Peyer's patch (tissue), 4 donors: ENCODE measurements around the gene NGB. TPM values are rescaled to one million over a fixed set of nuclear protein-coding genes. Genes with fewer than 3 reads are reported as not detected.

Experiments used
- DNase-seq, 3 donors: peaks; one replicate each; pipeline ENCODE4 v3.0.0-alpha.2; 2017 to 2019
- H3K27ac ChIP-seq, 4 donors: fragments of 200-600 bp; sonication (generic); one replicate each; pipeline ENCODE4 v1.5.1; 2016 to 2019
- H3K27me3 ChIP-seq, 2 donors: fragments of 200-600 bp; sonication (generic); one replicate each; pipeline ENCODE4 v1.5.1; 2019
- H3K36me3 ChIP-seq, 3 donors: fragments of 200-600 bp; sonication (generic); one replicate each; pipeline ENCODE4 v1.5.1; 2016 to 2019
- H3K4me1 ChIP-seq, 4 donors: fragments of 200-600 bp; sonication (generic); one replicate each; pipeline ENCODE4 v1.5.1; 2016 to 2019
- H3K4me3 ChIP-seq, 4 donors: fragments of 200-600 bp; sonication (generic); 1 replicate in 3 of 4; 2 replicates in 1 of 4; pipeline ENCODE4 v1.5.1; 2016 to 2019; ENCODE audit warnings: mild to moderate bottlenecking in 1 of 4
- H3K9me3 ChIP-seq, 4 donors: fragments of 200-600 bp; sonication (generic); one replicate each; pipeline ENCODE4 v1.5.1; 2016 to 2019; ENCODE audit warnings: mild to moderate bottlenecking in 1 of 4
- CTCF ChIP-seq, 6 experiments: fragments of 450-650 bp in 4 of 6; fragments of 200-600 bp in 2 of 6; sonication (generic) in 1 of 6; IDR thresholded peaks; one replicate each; pipeline ENCODE4 v1.5.1; 2017 to 2019; ENCODE audit warnings: antibody characterized with exemption in 6 of 6, mild to moderate bottlenecking in 3 of 6, moderate library complexity in 1 of 6
- POLR2A ChIP-seq, 2 donors: fragments of 450-650 bp; IDR thresholded peaks; one replicate each; pipeline ENCODE4 v1.5.1; 2017; ENCODE audit warnings: antibody characterized with exemption in 2 of 2, mild to moderate bottlenecking in 2 of 2, moderate library complexity in 2 of 2
- total RNA-seq, 4 donors: library from RNA; depleted of rRNA; stranded (reverse); fragments of >200 nt; gene quantifications; one replicate each; pipeline ENCODE4 v1.1.0, GENCODE V29; 2016

The NGB gene
- total RNA-seq, 4 donors from 2014 or later: not detected

GRCh38 chr14:77316872-77317301 lies 45.9 kb upstream of the NGB start:
- Histone ChIP-seq H3K27ac (peak overlapping the region in 1 of 4 donors; percentile 53), H3K4me3 (no peak overlapping the region), H3K4me1 (peaks cover 0 to 42% (median 0%) of the 10 kb centered on the region in 4 donors), H3K9me3 (no peaks in the 10 kb centered on the region), H3K27me3 (no peaks in the 10 kb centered on the region), H3K36me3 (no peaks in the 10 kb centered on the region)
- DNase-seq: no peak
- TF ChIP-seq CTCF (IDR thresholded peaks at IDR 0.05): no peak
- TF ChIP-seq POLR2A (IDR thresholded peaks at IDR 0.05): no peak

DNA sequence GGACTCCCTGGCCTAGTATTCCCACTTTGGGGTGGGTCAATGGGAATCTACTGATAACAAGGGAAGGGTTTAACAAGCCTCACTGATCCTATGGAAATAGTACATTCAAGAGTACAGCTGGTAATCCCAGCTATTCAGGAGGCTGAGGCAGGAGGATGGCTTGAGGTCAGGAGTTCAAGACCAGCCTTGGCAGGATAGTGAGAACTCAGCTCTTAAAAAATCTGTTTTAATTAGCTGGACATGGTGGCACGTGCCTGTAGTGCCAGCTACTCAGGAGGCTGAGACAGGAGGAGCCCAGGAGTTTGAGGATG lies 45.1 kb upstream of the NGB start:
- DNase-seq: no peak
- Histone ChIP-seq H3K27ac (peak overlapping the region in 1 of 4 donors; percentile 8), H3K9me3 (no peaks in the 10 kb centered on the region), H3K27me3 (no peaks in the 10 kb centered on the region), H3K4me1 (peaks cover 0 to 41% (median 0%) of the 10 kb centered on the region in 4 donors), H3K4me3 (no peak overlapping the region), H3K36me3 (no peaks in the 10 kb centered on the region)
- TF ChIP-seq CTCF (IDR thresholded peaks at IDR 0.05): no peak
- TF ChIP-seq POLR2A (IDR thresholded peaks at IDR 0.05): no peak

DNA sequence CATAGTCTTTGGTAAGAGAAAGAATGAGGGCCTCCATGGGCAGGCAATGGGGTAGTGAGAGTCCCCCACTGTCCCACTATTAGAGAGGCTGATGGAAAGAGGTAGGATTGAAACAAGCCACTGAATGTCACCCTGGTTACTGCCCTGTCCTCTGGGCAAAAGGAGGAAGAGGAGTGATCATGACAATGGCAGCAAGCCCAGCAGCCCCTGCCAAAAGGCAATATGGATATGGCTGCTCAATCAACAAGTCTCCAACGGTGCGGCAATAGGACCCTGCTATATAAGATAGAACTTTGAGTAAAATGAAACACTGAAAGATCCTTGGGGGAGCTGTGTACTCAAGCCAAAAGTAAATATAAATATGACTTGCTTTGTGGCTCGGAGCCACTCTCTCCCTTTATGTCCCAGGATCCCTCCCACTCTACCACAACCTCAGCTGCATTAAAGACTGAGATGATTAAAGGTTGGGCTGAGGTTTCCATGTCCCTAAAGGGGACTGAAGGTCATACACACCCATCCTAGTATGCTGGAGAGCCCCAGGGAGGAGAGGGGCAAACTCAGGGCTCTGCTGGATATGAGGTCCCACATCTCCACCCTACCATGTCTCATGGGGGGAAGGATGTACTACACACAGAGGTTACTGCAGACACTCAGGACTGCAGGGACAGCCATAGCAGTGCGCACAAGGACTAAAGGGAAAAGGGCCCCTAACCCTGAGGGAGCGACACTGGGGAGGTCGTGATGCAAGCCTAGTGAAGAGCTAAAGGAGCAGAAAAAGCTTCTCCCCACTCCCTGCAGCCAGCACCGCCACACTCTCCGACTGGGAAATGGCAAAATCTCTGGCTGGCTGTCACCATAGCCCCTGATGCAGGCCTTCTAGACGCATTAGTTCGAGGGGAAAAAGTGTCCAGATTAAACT lies 43.8 kb upstream of the NGB start:
- no peaks in the 10 kb centered on the region for H3K27me3 ChIP-seq
- no peaks in the 10 kb centered on the region for H3K9me3 ChIP-seq
- no peak for TF ChIP-seq CTCF (IDR thresholded peaks at IDR 0.05)
- TF ChIP-seq POLR2A (IDR thresholded peaks at IDR 0.05): no peak
- H3K36me3 ChIP-seq: no peaks in the 10 kb centered on the region
- peak overlapping the region in 1 of 4 donors; percentile 4 for H3K27ac ChIP-seq
- no peak for DNase-seq
- no peak overlapping the region for H3K4me3 ChIP-seq
- peaks cover 0 to 38% (median 0%) of the 10 kb centered on the region in 4 donors for H3K4me1 ChIP-seq

GRCh38 chr14:77314043-77314442 lies 43.0 kb upstream of the NGB start:
- DNase-seq: peak in 1 of 3 donors; percentile 54
- Histone ChIP-seq H3K4me1 (peaks cover 0 to 33% (median 0%) of the 10 kb centered on the region in 4 donors), H3K27ac (peak overlapping the region in 2 of 4 donors; percentile 4 to 50), H3K36me3 (no peaks in the 10 kb centered on the region), H3K27me3 (no peaks in the 10 kb centered on the region), H3K9me3 (no peaks in the 10 kb centered on the region), H3K4me3 (no peak overlapping the region)
- peak in 1 of 6 experiments; percentile 17 for TF ChIP-seq CTCF (IDR thresholded peaks at IDR 0.05)
- TF ChIP-seq POLR2A (IDR thresholded peaks at IDR 0.05): no peak

DNA sequence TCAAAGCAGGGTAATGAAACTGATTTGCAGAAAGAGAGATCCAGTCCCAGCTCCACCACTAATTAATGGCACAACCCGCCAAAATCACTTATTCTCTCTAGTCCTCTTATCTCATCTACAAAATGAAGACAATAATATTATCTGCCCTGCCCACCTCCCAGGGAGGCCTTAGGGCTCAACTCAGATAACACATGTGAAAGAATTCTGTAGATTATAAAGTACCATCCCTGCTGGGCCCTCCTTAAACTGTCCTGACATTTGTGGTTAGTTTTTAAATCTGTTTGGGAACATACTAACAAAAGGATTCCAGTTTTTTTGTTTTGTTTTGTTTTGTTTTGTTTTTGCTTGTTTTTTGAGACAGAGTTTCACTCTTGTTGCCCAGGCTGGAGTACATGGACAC lies 42.4 kb upstream of the NGB start:
- Histone ChIP-seq H3K27ac (peak overlapping the region in 1 of 4 donors; percentile 50), H3K9me3 (no peaks in the 10 kb centered on the region), H3K4me3 (no peak overlapping the region), H3K4me1 (peaks cover 0 to 33% (median 0%) of the 10 kb centered on the region in 4 donors), H3K27me3 (no peaks in the 10 kb centered on the region), H3K36me3 (no peaks in the 10 kb centered on the region)
- DNase-seq: no peak
- TF ChIP-seq CTCF (IDR thresholded peaks at IDR 0.05) (no peak), POLR2A (IDR thresholded peaks at IDR 0.05) (no peak)
